Spinal cord (tissue), 10 donors: ENCODE measurements around the gene ZNF512. TPM values are rescaled to one million over a fixed set of nuclear protein-coding genes. Genes with fewer than 3 reads are reported as not detected.
"Not testable (repeated sequence)": the region's sequence is repeated elsewhere in the genome, so short reads cannot be mapped to it uniquely, and the experiment has no call there.

Experiments
- DNase-seq, 6 donors: peaks; one replicate each; pipeline versions ENCODE4 v3.0.0 to v3.0.0-alpha.2; 2013 to 2015; ENCODE audit warnings: low spot score in 6 of 6, low read depth in 4 of 6
- H3K27ac ChIP-seq: one replicate; pipeline ENCODE4 v1.5.1; 2013; ENCODE audit warnings: low read depth, low read length, control low read depth
- H3K27me3 ChIP-seq: one replicate; pipeline ENCODE4 v1.6.1; 2013; ENCODE audit warnings: low read length; ENCODE audit not compliant: control insufficient read depth, insufficient read depth
- H3K36me3 ChIP-seq: one replicate; pipeline ENCODE4 v1.6.1; 2013; ENCODE audit warnings: low read length; ENCODE audit not compliant: control insufficient read depth, insufficient read depth
- H3K4me1 ChIP-seq: one replicate; pipeline ENCODE4 v1.6.1; 2013; ENCODE audit warnings: low read length; ENCODE audit not compliant: control insufficient read depth, insufficient read depth
- H3K4me3 ChIP-seq: one replicate; pipeline ENCODE4 v1.5.1; 2013; ENCODE audit warnings: low read depth, low read length, control low read depth
- H3K9me3 ChIP-seq: one replicate; pipeline ENCODE4 v1.6.1; 2013; ENCODE audit warnings: low read length; ENCODE audit not compliant: control insufficient read depth, insufficient read depth
- WGBS: methylation state at CpG from one replicate; pipeline ENCODE4 v1.1.5; 2013; ENCODE audit warnings: missing lambda C conversion rate; ENCODE audit not compliant: insufficient coverage; 5-methylcytosine and 5-hydroxymethylcytosine counted together
- long read RNA-seq, 4 donors: transcript quantifications; one replicate each; lab custom pipeline, GENCODE V29; 2026
- polyA plus RNA-seq, 2 donors: library from polyadenylated mRNA; unstranded; fragments of 120-200 nt; gene quantifications; one replicate each; pipeline ENCODE4 v1.2.1, GENCODE V29; 2013; ENCODE audit not compliant: insufficient read length in 2 of 2
- total RNA-seq, 2 donors: library from RNA; depleted of rRNA in 1 of 2; stranded (reverse); fragments of 120-200 nt in 1 of 2; fragments of >200 nt in 1 of 2; gene quantifications; one replicate each; pipeline versions ENCODE4 v1.2.3 to v1.2.4, GENCODE V29; 2013 to 2014
- donor health status: healthy.

The ZNF512 gene
- total RNA-seq: 10 to 100 TPM; 38.6 to 63.0 TPM
- 10 to 100 TPM; 55.6 to 59.5 TPM for polyA plus RNA-seq
- long read RNA-seq, donor 1, partial matches to known transcripts: 0 of 7 reads
- long read RNA-seq, donor 1, other reads (novel, unspliced or antisense): 0 of 7 reads
- long read RNA-seq, donor 2, partial matches to known transcripts: 0 of 5 reads
- long read RNA-seq, donor 2, other reads (novel, unspliced or antisense): 0 of 5 reads
- long read RNA-seq, donor 3, partial matches to known transcripts: 0 of 5 reads
- long read RNA-seq, donor 3, other reads (novel, unspliced or antisense): 0 of 5 reads
- long read RNA-seq, donor 4, partial matches to known transcripts: 0 of 6 reads
- long read RNA-seq, donor 4, other reads (novel, unspliced or antisense): 0 of 6 reads

- peak; percentile 71 to 97 (median 82) for DNase-seq
- peaks cover 11% of the 10 kb centered on the region for H3K4me1 ChIP-seq
- H3K27me3 ChIP-seq: no peaks in the 10 kb centered on the region
- H3K27ac ChIP-seq: peak within 1 kb of the TSS; percentile 77
- H3K36me3 ChIP-seq: no peaks in the 10 kb centered on the region
- 0% methylated on average over 36 of the region's 38 CpGs for WGBS
- H3K4me3 ChIP-seq: peak within 1 kb of the TSS; percentile 78
- peaks cover 6% of the 10 kb centered on the region for H3K9me3 ChIP-seq
Measured at GRCh38 chr2:27582695-27583389, at the start of gene ZNF512. Gene ZNF512 (plus strand): TSS chr2:27583042. CDS start chr2:27583113, 71 bp downstream.

DNA sequence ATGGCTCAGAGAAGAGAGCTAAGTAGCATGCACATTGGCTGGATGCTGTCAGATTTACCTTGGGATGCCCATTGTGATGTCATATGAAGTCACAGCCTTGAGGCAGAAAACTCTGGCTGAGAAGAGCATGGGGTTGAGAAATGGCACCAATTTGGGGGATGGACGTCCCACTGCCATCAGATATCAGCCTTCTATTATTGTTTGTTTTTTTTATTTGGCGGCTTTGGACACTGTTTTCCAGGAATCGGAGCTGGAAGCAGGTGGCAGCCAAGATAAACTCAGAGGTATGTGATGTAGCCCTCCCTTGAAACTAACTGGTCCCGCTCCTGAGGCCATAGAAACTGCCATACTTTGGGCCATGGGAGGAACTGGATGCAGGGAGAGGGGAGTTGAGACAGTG lies 45.6 kb upstream of the ZNF512 start:
- WGBS: 94% methylated on average over 2 of the region's 4 CpGs
- no peak overlapping the region for H3K27ac ChIP-seq
- H3K36me3 ChIP-seq: no peaks in the 10 kb centered on the region
- no peaks in the 10 kb centered on the region for H3K9me3 ChIP-seq
- peaks cover 2% of the 10 kb centered on the region for H3K27me3 ChIP-seq
- DNase-seq: no peak
- H3K4me1 ChIP-seq: no peaks in the 10 kb centered on the region
- H3K4me3 ChIP-seq: no peak overlapping the region

GRCh38 chr2:27538839-27539450 lies 43.9 kb upstream of the ZNF512 start:
- not testable (repeated sequence) for H3K9me3 ChIP-seq, H3K4me3 ChIP-seq, DNase-seq, H3K27ac ChIP-seq, H3K4me1 ChIP-seq, H3K36me3 ChIP-seq, H3K27me3 ChIP-seq
- WGBS: no CpG with 5 or more reads among the region's 6 CpGs

DNA sequence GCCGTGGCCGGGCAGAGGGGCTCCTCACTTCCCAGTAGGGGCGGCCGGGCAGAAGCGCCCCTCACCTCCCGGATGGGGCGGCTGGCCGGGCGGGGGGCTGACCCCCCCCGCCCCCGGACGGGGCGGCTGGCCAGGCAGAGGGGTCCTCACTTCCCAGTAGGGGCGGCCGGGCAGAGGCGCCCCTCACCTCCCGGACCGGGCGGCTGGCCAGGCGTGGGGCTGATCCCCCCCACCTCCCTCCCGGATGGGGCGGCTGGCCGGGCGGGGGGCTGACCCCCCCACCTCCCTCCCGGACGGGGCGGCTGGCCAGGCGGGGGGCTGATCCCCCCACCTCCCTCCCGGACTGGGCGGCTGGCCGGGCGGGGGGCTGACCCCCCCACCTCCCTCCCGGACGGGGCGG lies 43.2 kb upstream of the ZNF512 start:
- not testable (repeated sequence) for H3K9me3 ChIP-seq, H3K27me3 ChIP-seq, DNase-seq, H3K27ac ChIP-seq, H3K4me1 ChIP-seq, H3K36me3 ChIP-seq, H3K4me3 ChIP-seq
- 100% methylated on average over 1 of the region's 35 CpGs for WGBS

DNA sequence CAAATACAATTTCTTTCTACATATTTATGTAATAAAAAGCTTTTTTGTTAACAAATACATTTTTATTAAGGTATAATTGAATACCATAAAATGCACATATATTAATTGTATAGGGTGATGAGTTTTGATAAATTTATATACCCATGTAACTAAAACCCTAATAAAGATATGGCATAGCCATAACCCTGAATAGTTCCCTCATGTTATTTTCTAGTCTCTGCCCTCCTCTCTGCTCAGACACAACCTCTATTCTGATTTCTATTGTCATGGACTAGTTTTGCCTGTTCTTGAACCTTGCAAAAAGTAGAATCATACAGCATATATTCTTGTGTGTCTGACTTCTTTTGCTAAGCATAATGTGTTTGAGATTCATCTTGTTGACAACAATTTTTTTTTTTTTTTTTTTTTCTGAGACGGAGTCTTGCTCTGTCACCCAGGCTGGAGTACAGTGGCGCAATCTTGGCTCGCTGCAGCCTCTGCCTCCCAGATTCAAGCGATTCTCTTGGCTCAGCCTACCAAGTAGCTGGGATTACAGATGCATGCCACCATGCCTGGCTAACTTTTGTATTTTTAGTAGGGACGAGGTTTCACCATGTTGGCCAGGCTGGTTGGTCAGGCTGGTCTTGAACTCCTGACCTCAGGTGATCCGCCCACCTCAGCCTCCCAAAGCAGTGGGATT lies 38.6 kb upstream of the ZNF512 start:
- no peak overlapping the region for H3K27ac ChIP-seq
- no peaks in the 10 kb centered on the region for H3K9me3 ChIP-seq
- H3K4me1 ChIP-seq: no peaks in the 10 kb centered on the region
- DNase-seq: no peak
- 92% methylated on average over 6 of the region's 6 CpGs for WGBS
- H3K27me3 ChIP-seq: no peaks in the 10 kb centered on the region
- H3K4me3 ChIP-seq: no peak overlapping the region
- H3K36me3 ChIP-seq: no peaks in the 10 kb centered on the region

- H3K27me3 ChIP-seq: no peaks in the 10 kb centered on the region
- DNase-seq: no peak
Measured at GRCh38 chr2:27545348-27546141, 37.3 kb upstream of the ZNF512 start.

DNA sequence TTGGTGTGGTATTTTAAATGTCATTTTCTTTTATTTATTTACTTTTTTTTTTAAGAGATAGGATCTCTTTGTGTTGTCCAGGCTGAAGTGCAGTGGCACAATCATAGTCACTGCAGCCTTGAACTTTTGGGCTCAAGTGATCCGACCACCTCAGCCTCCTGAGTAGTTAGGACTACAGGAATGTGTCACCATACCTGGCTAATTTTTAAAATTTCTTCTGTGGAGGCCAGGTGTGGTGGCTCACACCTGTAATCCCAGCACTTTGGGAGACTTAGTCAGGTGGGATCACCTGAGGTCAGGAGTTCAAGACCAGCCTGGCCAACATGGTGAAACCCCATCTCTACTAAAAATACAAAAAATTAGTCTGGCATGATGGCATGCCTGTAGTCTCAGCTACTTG lies 33.5 kb upstream of the ZNF512 start:
- Histone ChIP-seq H3K27ac (no peak overlapping the region), H3K36me3 (no peaks in the 10 kb centered on the region), H3K4me1 (no peaks in the 10 kb centered on the region), H3K4me3 (no peak overlapping the region), H3K9me3 (no peaks in the 10 kb centered on the region), H3K27me3 (no peaks in the 10 kb centered on the region)
- DNase-seq: no peak
- WGBS: 83% methylated on average over 1 of the region's 1 CpG

More at GRCh38 chr2:27545348-27546141, 37.3 kb upstream of the ZNF512 start:
- no peaks in the 10 kb centered on the region for H3K4me1 ChIP-seq
- no peaks in the 10 kb centered on the region for H3K9me3 ChIP-seq
- WGBS: 88% methylated on average over 4 of the region's 5 CpGs
- H3K36me3 ChIP-seq: no peaks in the 10 kb centered on the region
- H3K27ac ChIP-seq: no peak overlapping the region
- no peak overlapping the region for H3K4me3 ChIP-seq

DNA sequence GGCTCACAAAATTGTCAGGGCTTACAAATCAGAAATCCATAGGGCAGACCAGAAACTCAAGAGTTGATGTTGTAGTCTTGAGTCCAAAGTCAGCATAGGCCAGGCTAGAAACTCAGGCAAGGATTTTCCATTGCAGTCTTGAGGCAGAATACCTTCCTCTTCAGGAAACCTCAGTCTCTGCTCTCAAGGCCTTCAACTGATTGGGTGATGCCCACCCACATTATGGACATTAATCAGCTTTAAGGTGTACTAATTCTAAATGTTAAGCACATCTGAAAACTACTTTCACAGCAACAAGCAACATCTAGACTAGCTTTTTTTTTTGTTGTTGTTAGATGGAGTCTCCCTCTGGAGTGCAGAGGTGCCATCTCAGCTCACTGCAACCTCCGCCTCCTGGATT lies 31.3 kb upstream of the ZNF512 start:
- Histone ChIP-seq H3K36me3 (no peaks in the 10 kb centered on the region), H3K4me1 (no peaks in the 10 kb centered on the region), H3K27ac (no peak overlapping the region), H3K27me3 (no peaks in the 10 kb centered on the region), H3K4me3 (no peak overlapping the region), H3K9me3 (no peaks in the 10 kb centered on the region)
- DNase-seq: no peak
- WGBS: no CpG with 5 or more reads among the region's 1 CpG

- Histone ChIP-seq H3K9me3 (no peaks in the 10 kb centered on the region), H3K36me3 (no peaks in the 10 kb centered on the region), H3K27ac (no peak overlapping the region), H3K4me1 (no peaks in the 10 kb centered on the region), H3K27me3 (no peaks in the 10 kb centered on the region), H3K4me3 (no peak overlapping the region)
- 63% methylated on average over 1 of the region's 2 CpGs for WGBS
- DNase-seq: no peak
Measured at GRCh38 chr2:27552941-27553340, 29.9 kb upstream of the ZNF512 start.
